PC-3 (cell line): ENCODE measurements around the gene NKX6-1.

ENCODE experiments used
- EZH2 ChIP-seq: fragments of 300-600 bp; sonication (generic); IDR thresholded peaks from one replicate; pipeline ENCODE4 v1.6.1; 2017; ENCODE audit warnings: antibody characterized with exemption, mild to moderate bottlenecking, low read length; ENCODE audit not compliant: unreplicated experiment
- TF ChIP-seq, protein P1 (sequence below): fragments of 300-600 bp; sonication (generic); conservative IDR thresholded peaks from 2 replicates; pipeline ENCODE4 v1.5.1; 2017; ENCODE audit warnings: antibody characterized with exemption, low read depth, mild to moderate bottlenecking, low read length

DNA sequence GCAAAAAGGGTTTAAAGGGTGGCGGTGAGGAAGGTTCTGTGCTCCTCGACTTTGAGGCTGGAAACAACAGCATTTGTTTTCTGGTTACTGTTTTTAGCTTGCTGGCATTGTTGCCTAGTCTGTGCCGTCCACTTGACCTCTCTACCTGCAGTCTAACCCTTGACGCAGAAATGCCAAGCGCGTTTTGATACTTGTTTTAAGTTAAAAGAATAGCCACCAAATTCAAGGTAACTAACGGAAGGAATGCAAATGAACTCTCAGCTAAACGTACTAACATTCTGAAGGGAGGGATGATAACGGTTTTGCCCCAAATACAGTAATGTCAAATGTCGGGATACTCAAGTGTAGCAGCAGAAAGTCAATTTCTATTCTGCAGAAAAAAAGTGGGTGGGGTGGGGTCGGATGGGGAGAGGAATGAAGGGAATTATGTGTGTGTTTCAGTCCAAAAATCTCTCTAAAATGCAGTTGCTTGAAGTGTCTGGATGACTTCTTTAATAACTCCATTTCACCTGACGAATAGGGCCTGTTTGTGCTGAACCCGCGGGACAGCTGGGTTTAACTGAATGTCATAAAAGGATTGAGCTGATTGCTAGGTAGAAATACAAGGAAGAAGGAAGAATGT lies 3.4 kb upstream of the NKX6-1 start:
- TF ChIP-seq, protein P1, sequence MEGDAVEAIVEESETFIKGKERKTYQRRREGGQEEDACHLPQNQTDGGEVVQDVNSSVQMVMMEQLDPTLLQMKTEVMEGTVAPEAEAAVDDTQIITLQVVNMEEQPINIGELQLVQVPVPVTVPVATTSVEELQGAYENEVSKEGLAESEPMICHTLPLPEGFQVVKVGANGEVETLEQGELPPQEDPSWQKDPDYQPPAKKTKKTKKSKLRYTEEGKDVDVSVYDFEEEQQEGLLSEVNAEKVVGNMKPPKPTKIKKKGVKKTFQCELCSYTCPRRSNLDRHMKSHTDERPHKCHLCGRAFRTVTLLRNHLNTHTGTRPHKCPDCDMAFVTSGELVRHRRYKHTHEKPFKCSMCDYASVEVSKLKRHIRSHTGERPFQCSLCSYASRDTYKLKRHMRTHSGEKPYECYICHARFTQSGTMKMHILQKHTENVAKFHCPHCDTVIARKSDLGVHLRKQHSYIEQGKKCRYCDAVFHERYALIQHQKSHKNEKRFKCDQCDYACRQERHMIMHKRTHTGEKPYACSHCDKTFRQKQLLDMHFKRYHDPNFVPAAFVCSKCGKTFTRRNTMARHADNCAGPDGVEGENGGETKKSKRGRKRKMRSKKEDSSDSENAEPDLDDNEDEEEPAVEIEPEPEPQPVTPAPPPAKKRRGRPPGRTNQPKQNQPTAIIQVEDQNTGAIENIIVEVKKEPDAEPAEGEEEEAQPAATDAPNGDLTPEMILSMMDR: no peak
- no peak for TF ChIP-seq EZH2
